Hepatocyte (in vitro differentiated cells): ENCODE measurements around the gene SSRP1. TPM values are rescaled to one million over a fixed set of nuclear protein-coding genes. Genes with fewer than 3 reads are reported as not detected.

ENCODE experiments used
- DNase-seq: peaks from one replicate; pipeline ENCODE4 v3.0.0-alpha.2; 2016; ENCODE audit warnings: low spot score
- H2AFZ ChIP-seq: fragments of 200-600 bp; sonication (generic); 2 replicates; pipeline ENCODE4 v1.6.0; 2016; ENCODE audit warnings: antibody characterized with exemption, mild to moderate bottlenecking
- H3K27ac ChIP-seq: fragments of 200-600 bp; sonication (generic); 2 replicates; pipeline ENCODE4 v1.5.1; 2016; ENCODE audit warnings: mild to moderate bottlenecking
- H3K27me3 ChIP-seq: fragments of 200-600 bp; sonication (generic); 2 replicates; pipeline ENCODE4 v1.6.1; 2016
- H3K36me3 ChIP-seq: fragments of 200-600 bp; sonication (generic); replicated peaks from 2 replicates; pipeline ENCODE4 v1.5.1; 2016; ENCODE audit warnings: low read depth; ENCODE audit not compliant: insufficient read depth
- H3K4me1 ChIP-seq: fragments of 200-600 bp; sonication (generic); 2 replicates; pipeline ENCODE4 v1.5.1; 2016; ENCODE audit warnings: mild to moderate bottlenecking, moderate library complexity; ENCODE audit not compliant: insufficient read depth
- H3K4me2 ChIP-seq: fragments of 200-600 bp; sonication (generic); 2 replicates; pipeline ENCODE4 v1.6.0; 2016
- H3K4me3 ChIP-seq: fragments of 200-600 bp; sonication (generic); 2 replicates; pipeline ENCODE4 v1.5.1; 2016; ENCODE audit warnings: mild to moderate bottlenecking
- H3K79me2 ChIP-seq: fragments of 200-600 bp; sonication (generic); 2 replicates; pipeline ENCODE4 v1.6.0; 2017; ENCODE audit warnings: mild to moderate bottlenecking
- H3K9me2 ChIP-seq: fragments of 200-600 bp; sonication (generic); replicated peaks from 2 replicates; pipeline ENCODE4 v1.6.0; 2017; ENCODE audit warnings: mild to moderate bottlenecking; ENCODE audit not compliant: insufficient read depth
- H3K9me3 ChIP-seq: fragments of 200-600 bp; sonication (generic); 2 replicates; pipeline ENCODE4 v1.5.1; 2016; ENCODE audit warnings: low read depth, mild to moderate bottlenecking
- H4K20me1 ChIP-seq: fragments of 200-600 bp; sonication (generic); 2 replicates; pipeline ENCODE4 v1.6.0; 2016; ENCODE audit warnings: mild to moderate bottlenecking; ENCODE audit not compliant: insufficient read depth, poor library complexity, severe bottlenecking
- EZH2 ChIP-seq: fragments of 200-600 bp; sonication (generic); IDR thresholded peaks from 2 replicates; pipeline ENCODE4 v1.6.1; 2016; ENCODE audit warnings: antibody characterized with exemption, mild to moderate bottlenecking, borderline replicate concordance
- EZH2phosphoT487 ChIP-seq: fragments of 200-600 bp; sonication (generic); IDR thresholded peaks from one replicate; pipeline ENCODE4 v1.6.1; 2018; ENCODE audit warnings: antibody characterized with exemption, mild to moderate bottlenecking, low read depth, moderate library complexity; ENCODE audit not compliant: unreplicated experiment, severe bottlenecking
- WGBS: methylation state at CpG from one replicate; pipeline ENCODE4 v1.1.6; 2016; ENCODE audit warnings: low lambda C conversion rate; ENCODE audit errors: missing lambda C conversion rate; 5-methylcytosine and 5-hydroxymethylcytosine counted together
- polyA plus RNA-seq: library from polyadenylated mRNA; unstranded; fragments of >200 nt; fragmentation: Nextera tagmentation; extraction: Ambion mirVana; gene quantifications from 2 replicates; pipeline ENCODE4 v1.2.1, GENCODE V29; 2016
- total RNA-seq: library from RNA; depleted of rRNA; stranded (reverse); fragments of >200 nt; gene quantifications from 2 replicates; pipeline ENCODE4 v1.2.3, GENCODE V29; 2014
- TF ChIP-seq, protein P1 (sequence below): fragments of 200-600 bp; sonication (generic); IDR thresholded peaks from 2 replicates; pipeline ENCODE4 v1.5.1; 2016; ENCODE audit warnings: antibody characterized with exemption, mild to moderate bottlenecking; ENCODE audit not compliant: poor library complexity

SSRP1 gene
- total and polyA plus RNA-seq, 2 experiments from 2014 or later, result 34.0 to 64.6 TPM

- Histone ChIP-seq H3K4me2 (no peak overlapping the region), H3K9me2 (no peaks in the 10 kb centered on the region), H2AFZ (no peak overlapping the region), H3K27me3 (no peaks in the 10 kb centered on the region), H3K79me2 (no peaks in the 10 kb centered on the region), H3K9me3 (no peaks in the 10 kb centered on the region), H3K27ac (no peak overlapping the region), H3K4me1 (no peaks in the 10 kb centered on the region), H4K20me1 (no peaks in the 10 kb centered on the region), H3K36me3 (no peaks in the 10 kb centered on the region), H3K4me3 (no peak overlapping the region)
- TF ChIP-seq EZH2 (no peak), EZH2phosphoT487 (no peak)
- no peak for DNase-seq
These were observed 35.2 kb upstream of the SSRP1 start for GRCh38 chr11:57370941-57371340.

- H3K4me2 ChIP-seq, result no peak overlapping the region
- H4K20me1 ChIP-seq, result no peaks in the 10 kb centered on the region
- no peaks in the 10 kb centered on the region for H3K36me3 ChIP-seq
- H3K27me3 ChIP-seq, result no peaks in the 10 kb centered on the region
- no peak overlapping the region for H3K4me3 ChIP-seq
- no peaks in the 10 kb centered on the region for H3K9me3 ChIP-seq
- no peaks in the 10 kb centered on the region for H3K4me1 ChIP-seq
- no peak overlapping the region for H3K27ac ChIP-seq
- H3K9me2 ChIP-seq, result no peaks in the 10 kb centered on the region
- TF ChIP-seq EZH2 (no peak), EZH2phosphoT487 (no peak)
- no peak overlapping the region for H2AFZ ChIP-seq
- no peaks in the 10 kb centered on the region for H3K79me2 ChIP-seq
- no peak for DNase-seq
- 70% methylated on average over 7 of the region's 7 CpGs for WGBS
These were observed 34.6 kb upstream of the SSRP1 start for GRCh38 chr11:57370251-57370650.

DNA sequence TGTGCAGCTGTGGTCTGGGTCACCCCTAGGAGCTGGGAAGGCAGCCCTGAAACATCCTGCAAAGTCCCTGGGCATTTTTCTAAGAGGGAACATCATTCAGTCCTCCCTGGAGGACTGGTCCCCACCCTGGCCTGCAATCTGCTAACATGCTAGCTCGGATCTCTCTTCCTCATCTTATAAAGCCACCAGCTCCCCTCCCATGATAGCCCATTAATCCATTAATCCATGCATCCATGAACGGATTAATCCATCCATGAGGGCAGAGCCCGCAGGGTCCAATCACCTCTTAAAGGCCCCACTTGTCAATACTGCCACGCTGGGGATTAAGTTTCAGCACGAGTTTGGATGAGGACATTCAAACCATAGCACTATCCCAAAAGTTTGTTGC lies 33.1 kb upstream of the SSRP1 start:
- Histone ChIP-seq H3K79me2 (no peaks in the 10 kb centered on the region), H3K4me2 (no peak overlapping the region), H2AFZ (no peak overlapping the region), H3K9me3 (no peaks in the 10 kb centered on the region), H3K36me3 (no peaks in the 10 kb centered on the region), H3K27ac (no peak overlapping the region), H3K9me2 (no peaks in the 10 kb centered on the region), H3K27me3 (no peaks in the 10 kb centered on the region), H3K4me3 (no peak overlapping the region), H4K20me1 (no peaks in the 10 kb centered on the region), H3K4me1 (no peaks in the 10 kb centered on the region)
- 84% methylated on average over 5 of the region's 5 CpGs for WGBS
- no peak for DNase-seq
- TF ChIP-seq, protein P1, sequence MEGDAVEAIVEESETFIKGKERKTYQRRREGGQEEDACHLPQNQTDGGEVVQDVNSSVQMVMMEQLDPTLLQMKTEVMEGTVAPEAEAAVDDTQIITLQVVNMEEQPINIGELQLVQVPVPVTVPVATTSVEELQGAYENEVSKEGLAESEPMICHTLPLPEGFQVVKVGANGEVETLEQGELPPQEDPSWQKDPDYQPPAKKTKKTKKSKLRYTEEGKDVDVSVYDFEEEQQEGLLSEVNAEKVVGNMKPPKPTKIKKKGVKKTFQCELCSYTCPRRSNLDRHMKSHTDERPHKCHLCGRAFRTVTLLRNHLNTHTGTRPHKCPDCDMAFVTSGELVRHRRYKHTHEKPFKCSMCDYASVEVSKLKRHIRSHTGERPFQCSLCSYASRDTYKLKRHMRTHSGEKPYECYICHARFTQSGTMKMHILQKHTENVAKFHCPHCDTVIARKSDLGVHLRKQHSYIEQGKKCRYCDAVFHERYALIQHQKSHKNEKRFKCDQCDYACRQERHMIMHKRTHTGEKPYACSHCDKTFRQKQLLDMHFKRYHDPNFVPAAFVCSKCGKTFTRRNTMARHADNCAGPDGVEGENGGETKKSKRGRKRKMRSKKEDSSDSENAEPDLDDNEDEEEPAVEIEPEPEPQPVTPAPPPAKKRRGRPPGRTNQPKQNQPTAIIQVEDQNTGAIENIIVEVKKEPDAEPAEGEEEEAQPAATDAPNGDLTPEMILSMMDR, result no peak
- TF ChIP-seq EZH2phosphoT487 (no peak), EZH2 (no peak)

GRCh38 chr11:57368106-57368844 lies 32.6 kb upstream of the SSRP1 start:
- Histone ChIP-seq H4K20me1 (no peaks in the 10 kb centered on the region), H3K9me2 (no peaks in the 10 kb centered on the region), H3K4me1 (no peaks in the 10 kb centered on the region), H3K9me3 (no peaks in the 10 kb centered on the region), H3K4me2 (no peak overlapping the region), H3K36me3 (no peaks in the 10 kb centered on the region), H3K27ac (no peak overlapping the region), H3K79me2 (no peaks in the 10 kb centered on the region), H2AFZ (no peak overlapping the region), H3K27me3 (no peaks in the 10 kb centered on the region), H3K4me3 (no peak overlapping the region)
- no peak for TF ChIP-seq EZH2phosphoT487
- TF ChIP-seq, protein P1, result no peak
- TF ChIP-seq EZH2, result no peak
- no peak for DNase-seq
- WGBS, result 78% methylated on average over 19 of the region's 19 CpGs
